PC-3 (cell line): ENCODE data around the gene ERVMER34-1. TPM values are rescaled to one million over a fixed set of nuclear protein-coding genes. Genes with fewer than 3 reads are reported as not detected.

Experiments used
- ATAC-seq: fragments of 200-7000 bp; cut with Tn5 transposase; 2 replicates; pipeline ENCODE4 v1.9.1; 2020; ENCODE audit warnings: mild to moderate bottlenecking, moderate library complexity
- BruUV-seq: library from RNA; stranded (reverse); fragments of 400-500 nt; replicated peaks from 2 replicates; lab custom pipeline; 2021; lab: Mats Ljungman, UMichigan
- CTCF ChIA-PET: fragments of 300-600 bp; sonication (Branson Sonifier 250); formaldehyde crosslinking; loops from one replicate; lab custom pipeline; 2022; ENCODE audit warnings: antibody characterized with exemption; lab: Charles Lee
- POLR2A ChIA-PET: fragments of 300-600 bp; sonication (Branson Sonifier 250); formaldehyde crosslinking; loops from one replicate; lab custom pipeline; 2022; ENCODE audit warnings: antibody characterized with exemption; ENCODE audit not compliant: unreplicated experiment; lab: Charles Lee
- DNase-seq: peaks from one replicate; pipeline ENCODE4 v3.0.0-alpha.2; 2015
- H2AFZ ChIP-seq: fragments of 300-600 bp; sonication (generic); 2 replicates; pipeline ENCODE4 v1.6.0; 2016; ENCODE audit warnings: antibody characterized with exemption, low read length
- H3F3A ChIP-seq: fragments of 300-600 bp; sonication (generic); one replicate; pipeline ENCODE4 v1.6.0; 2017; ENCODE audit warnings: antibody characterized with exemption, low read length, control low read depth, mild to moderate bottlenecking; ENCODE audit not compliant: unreplicated experiment
- H3K27ac ChIP-seq: fragments of 300-600 bp; sonication (generic); 2 replicates; pipeline ENCODE4 v1.5.1; 2016; ENCODE audit warnings: mild to moderate bottlenecking, low read length
- H3K27me3 ChIP-seq: fragments of 300-600 bp; sonication (generic); 2 replicates; pipeline ENCODE4 v1.6.1; 2016; ENCODE audit warnings: low read length, mixed read lengths
- H3K36me3 ChIP-seq: fragments of 300-600 bp; sonication (generic); 2 replicates; pipeline ENCODE4 v1.6.1; 2016; ENCODE audit warnings: low read depth, mixed run types, low read length, mixed read lengths
- H3K4me1 ChIP-seq: fragments of 300-600 bp; sonication (generic); 2 replicates; pipeline ENCODE4 v1.5.1; 2016; ENCODE audit warnings: low read length; ENCODE audit not compliant: insufficient read depth
- H3K4me2 ChIP-seq: fragments of 300-600 bp; sonication (generic); 2 replicates; pipeline ENCODE4 v1.6.0; 2016; ENCODE audit warnings: low read length
- H3K4me3 ChIP-seq: fragments of 300-600 bp; sonication (generic); 2 replicates; pipeline ENCODE4 v1.5.1; 2016; ENCODE audit warnings: mild to moderate bottlenecking, low read length, mixed read lengths
- H3K79me2 ChIP-seq: fragments of 300-600 bp; sonication (generic); 2 replicates; pipeline ENCODE4 v1.6.1; 2017; ENCODE audit warnings: low read length, mixed read lengths
- H3K9ac ChIP-seq: fragments of 300-600 bp; sonication (generic); 2 replicates; pipeline ENCODE4 v1.6.0; 2016; ENCODE audit warnings: mild to moderate bottlenecking, low read length
- H3K9me2 ChIP-seq: fragments of 300-600 bp; sonication (generic); replicated peaks from 2 replicates; pipeline ENCODE4 v1.6.1; 2016; ENCODE audit warnings: mixed run types, low read length, mixed read lengths
- H3K9me3 ChIP-seq: fragments of 300-600 bp; sonication (generic); 2 replicates; pipeline ENCODE4 v1.6.1; 2016; ENCODE audit warnings: low read length, mixed read lengths
- H4K20me1 ChIP-seq: fragments of 300-600 bp; sonication (generic); 2 replicates; pipeline ENCODE4 v1.6.1; 2016; ENCODE audit warnings: low read length, mixed read lengths
- EZH2 ChIP-seq: fragments of 300-600 bp; sonication (generic); IDR thresholded peaks from one replicate; pipeline ENCODE4 v1.6.1; 2017; ENCODE audit warnings: antibody characterized with exemption, mild to moderate bottlenecking, low read length; ENCODE audit not compliant: unreplicated experiment
- EZH2phosphoT487 ChIP-seq: fragments of 300-600 bp; sonication (generic); IDR thresholded peaks from 2 replicates; pipeline ENCODE4 v1.6.1; 2018; ENCODE audit warnings: mild to moderate bottlenecking, antibody characterized with exemption, low read length, borderline replicate concordance
- intact Hi-C: fragments of 100-400 bp; cut with micrococcal nuclease; formaldehyde crosslinking; loops from 2 replicates; pipeline ENCODE4 v1.9.0; 2023
- total RNA-seq: library from RNA; depleted of rRNA; stranded (reverse); fragments of >200 nt; gene quantifications from 2 replicates; pipeline ENCODE4 v1.2.3, GENCODE V29; 2014
- TF ChIP-seq, protein P1 (sequence below): fragments of 300-600 bp; sonication (generic); conservative IDR thresholded peaks from 2 replicates; pipeline ENCODE4 v1.5.1; 2017; ENCODE audit warnings: antibody characterized with exemption, low read depth, mild to moderate bottlenecking, low read length

The ERVMER34-1 gene
- total RNA-seq, 1 experiment from 2014 or later, result 1.7 TPM

GRCh38 chr4:52791936-52792335 lies 40.7 kb upstream of the ERVMER34-1 start:
- TF ChIP-seq, protein P1, sequence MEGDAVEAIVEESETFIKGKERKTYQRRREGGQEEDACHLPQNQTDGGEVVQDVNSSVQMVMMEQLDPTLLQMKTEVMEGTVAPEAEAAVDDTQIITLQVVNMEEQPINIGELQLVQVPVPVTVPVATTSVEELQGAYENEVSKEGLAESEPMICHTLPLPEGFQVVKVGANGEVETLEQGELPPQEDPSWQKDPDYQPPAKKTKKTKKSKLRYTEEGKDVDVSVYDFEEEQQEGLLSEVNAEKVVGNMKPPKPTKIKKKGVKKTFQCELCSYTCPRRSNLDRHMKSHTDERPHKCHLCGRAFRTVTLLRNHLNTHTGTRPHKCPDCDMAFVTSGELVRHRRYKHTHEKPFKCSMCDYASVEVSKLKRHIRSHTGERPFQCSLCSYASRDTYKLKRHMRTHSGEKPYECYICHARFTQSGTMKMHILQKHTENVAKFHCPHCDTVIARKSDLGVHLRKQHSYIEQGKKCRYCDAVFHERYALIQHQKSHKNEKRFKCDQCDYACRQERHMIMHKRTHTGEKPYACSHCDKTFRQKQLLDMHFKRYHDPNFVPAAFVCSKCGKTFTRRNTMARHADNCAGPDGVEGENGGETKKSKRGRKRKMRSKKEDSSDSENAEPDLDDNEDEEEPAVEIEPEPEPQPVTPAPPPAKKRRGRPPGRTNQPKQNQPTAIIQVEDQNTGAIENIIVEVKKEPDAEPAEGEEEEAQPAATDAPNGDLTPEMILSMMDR, result no peak
- TF ChIP-seq EZH2phosphoT487 (no peak), EZH2 (no peak)
- Histone ChIP-seq H3K9ac (no peak overlapping the region), H2AFZ (no peak overlapping the region), H3K79me2 (no peaks in the 10 kb centered on the region), H3K27me3 (no peaks in the 10 kb centered on the region), H3F3A (no peaks in the 10 kb centered on the region), H3K4me1 (no peaks in the 10 kb centered on the region), H3K9me3 (no peaks in the 10 kb centered on the region), H3K4me2 (no peak overlapping the region), H4K20me1 (no peaks in the 10 kb centered on the region), H3K4me3 (no peak overlapping the region), H3K36me3 (no peaks in the 10 kb centered on the region), H3K9me2 (no peaks in the 10 kb centered on the region), H3K27ac (no peak overlapping the region)
- no peak for DNase-seq
- ATAC-seq, result no peak
- no TSS peak for BruUV-seq
- POLR2A ChIA-PET, result no interaction called here
- CTCF ChIA-PET, result no interaction called here
- intact Hi-C loops, result no loop called here

DNA sequence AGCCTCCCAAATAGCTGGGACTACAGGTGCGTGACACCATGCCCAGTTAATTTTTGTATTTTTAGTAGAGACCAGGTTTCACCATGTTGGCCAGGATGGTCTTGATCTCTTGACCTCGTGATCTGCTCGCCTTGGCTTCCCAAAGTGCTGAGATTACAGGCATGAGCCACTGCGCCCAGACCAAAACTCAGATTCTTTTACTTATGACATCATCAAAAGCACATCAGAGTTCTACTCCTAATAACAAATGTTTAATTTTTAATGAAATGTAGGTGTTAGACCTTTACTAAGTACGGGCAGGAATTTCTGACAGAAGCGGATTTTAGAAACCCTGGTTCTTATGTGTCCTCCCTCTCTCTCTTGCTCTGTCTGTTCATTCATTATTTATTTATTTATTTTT lies 38.5 kb upstream of the ERVMER34-1 start:
- POLR2A ChIA-PET, result no interaction called here
- no peaks in the 10 kb centered on the region for H3K79me2 ChIP-seq
- intact Hi-C loops, result no loop called here
- no peak overlapping the region for H3K4me2 ChIP-seq
- H3K4me3 ChIP-seq, result no peak overlapping the region
- H4K20me1 ChIP-seq, result no peaks in the 10 kb centered on the region
- H3K9me2 ChIP-seq, result no peaks in the 10 kb centered on the region
- no peak for ATAC-seq
- H3K9ac ChIP-seq, result no peak overlapping the region
- H2AFZ ChIP-seq, result no peak overlapping the region
- H3K9me3 ChIP-seq, result no peaks in the 10 kb centered on the region
- no peaks in the 10 kb centered on the region for H3K27me3 ChIP-seq
- no TSS peak for BruUV-seq
- TF ChIP-seq, protein P1, result no peak
- no peak for TF ChIP-seq EZH2
- no peak for TF ChIP-seq EZH2phosphoT487
- no peaks in the 10 kb centered on the region for H3K36me3 ChIP-seq
- no peak overlapping the region for H3K27ac ChIP-seq
- H3F3A ChIP-seq, result no peaks in the 10 kb centered on the region
- DNase-seq, result no peak
- no peaks in the 10 kb centered on the region for H3K4me1 ChIP-seq
- CTCF ChIA-PET, result no interaction called here

GRCh38 chr4:52788806-52789205 lies 37.6 kb upstream of the ERVMER34-1 start:
- Histone ChIP-seq H3K36me3 (no peaks in the 10 kb centered on the region), H3K27ac (no peak overlapping the region), H4K20me1 (no peaks in the 10 kb centered on the region), H3K9ac (no peak overlapping the region), H3K4me2 (no peak overlapping the region), H3F3A (no peaks in the 10 kb centered on the region), H3K9me3 (no peaks in the 10 kb centered on the region), H3K79me2 (no peaks in the 10 kb centered on the region), H2AFZ (no peak overlapping the region), H3K27me3 (no peaks in the 10 kb centered on the region), H3K4me3 (no peak overlapping the region), H3K4me1 (no peaks in the 10 kb centered on the region), H3K9me2 (no peaks in the 10 kb centered on the region)
- POLR2A ChIA-PET, result no interaction called here
- intact Hi-C loops, result no loop called here
- BruUV-seq, result no TSS peak
- CTCF ChIA-PET, result no interaction called here
- ATAC-seq (no peak), DNase-seq (no peak)
- TF ChIP-seq EZH2 (no peak), EZH2phosphoT487 (no peak)
- TF ChIP-seq, protein P1, result no peak
